H1 (cell line): ENCODE data around the gene SNRPD3. TPM values are rescaled to one million over a fixed set of nuclear protein-coding genes. Genes with fewer than 3 reads are reported as not detected.

Experiments
- CEBPB ChIP-seq: IDR thresholded peaks from 2 replicates; pipeline ENCODE4 v1.6.1; 2012; ENCODE audit warnings: low read depth, low read length
- CHD1 ChIP-seq: IDR thresholded peaks from 2 replicates; pipeline ENCODE4 v1.6.1; 2012; ENCODE audit warnings: low read depth, low read length, improper control_type of control experiment
- CHD2 ChIP-seq: IDR thresholded peaks from 2 replicates; pipeline ENCODE4 v1.6.1; 2012; ENCODE audit warnings: low read length, improper control_type of control experiment
- CREB1 ChIP-seq: IDR thresholded peaks from 2 replicates; pipeline ENCODE4 v1.6.1; 2012; ENCODE audit warnings: inconsistent platforms
- JUN ChIP-seq: IDR thresholded peaks from 2 replicates; pipeline ENCODE4 v1.6.1; 2011; ENCODE audit warnings: low read depth, mild to moderate bottlenecking, improper control_type of control experiment, low read length
- KDM1A ChIP-seq: fragments of 200-600, 300-600 bp; sonication (generic); IDR thresholded peaks from 2 replicates; pipeline ENCODE4 v1.7.1; 2016; ENCODE audit warnings: mild to moderate bottlenecking, low read length, borderline replicate concordance
- KDM5A ChIP-seq: fragments of 200-600 bp; IDR thresholded peaks from 2 replicates; pipeline ENCODE4 v1.7.1; 2012; ENCODE audit warnings: mild to moderate bottlenecking, low read length, inconsistent platforms, mixed read lengths
- MAFK ChIP-seq: IDR thresholded peaks from 2 replicates; pipeline ENCODE4 v1.6.1; 2012; ENCODE audit warnings: low read depth, mild to moderate bottlenecking, improper control_type of control experiment, low read length
- PHF8 ChIP-seq: fragments of 200-600 bp; sonication (generic); conservative IDR thresholded peaks from 2 replicates; pipeline ENCODE4 v1.7.1; 2012; ENCODE audit warnings: low read depth, mild to moderate bottlenecking, inconsistent platforms, low read length, moderate library complexity
- POLR2A ChIP-seq, 2 experiments: IDR thresholded peaks; 1 replicate in 1 of 2; 2 replicates in 1 of 2; pipeline ENCODE4 v1.6.1; 2011; ENCODE audit warnings: low read depth in 2 of 2, low read length in 2 of 2, mild to moderate bottlenecking in 2 of 2; ENCODE audit errors: control extremely low read depth in 1 of 2
- polyA plus RNA-seq, 7 experiments: library from polyadenylated mRNA; depleted of rRNA in 3 of 7; stranded (reverse) in 5 of 7; unstranded in 2 of 7; fragments of >200 nt in 5 of 7; fragments of 200-250 nt in 2 of 7; gene quantifications; 1 replicate in 5 of 7; 2 replicates in 1 of 7; 4 replicates in 1 of 7; pipeline versions ENCODE4 v1.2.1 to v1.2.3, GENCODE V29; 2011 to 2013; ENCODE audit warnings: missing spikeins in 2 of 7, mixed read lengths in 2 of 7
- total RNA-seq: library from RNA; stranded (reverse); fragmentation: NEBNext Ultra II Directional; extraction: Animal tissue kit (Norgen Biotek cat#: 25700); gene quantifications from 2 replicates; pipeline ENCODE4 v1.2.1, GENCODE V29; 2021
- TF ChIP-seq, protein P1 (sequence below), 3 experiments: IDR thresholded peaks; 1 replicate in 2 of 3; 2 replicates in 1 of 3; pipeline versions ENCODE4 v1.5.1 to v1.6.1; 2011; ENCODE audit warnings: low read length in 3 of 3, mild to moderate bottlenecking in 3 of 3, inconsistent platforms in 2 of 3, low read depth in 1 of 3, moderate library complexity in 1 of 3; ENCODE audit not compliant: insufficient read depth in 1 of 3; ENCODE audit errors: control extremely low read depth in 1 of 3

SNRPD3 gene
- total and polyA plus RNA-seq, 2 of the 8 experiments (the other 6 are each of a cell fraction or from before 2014, with no cell fraction given) = 200 to 455 TPM

DNA sequence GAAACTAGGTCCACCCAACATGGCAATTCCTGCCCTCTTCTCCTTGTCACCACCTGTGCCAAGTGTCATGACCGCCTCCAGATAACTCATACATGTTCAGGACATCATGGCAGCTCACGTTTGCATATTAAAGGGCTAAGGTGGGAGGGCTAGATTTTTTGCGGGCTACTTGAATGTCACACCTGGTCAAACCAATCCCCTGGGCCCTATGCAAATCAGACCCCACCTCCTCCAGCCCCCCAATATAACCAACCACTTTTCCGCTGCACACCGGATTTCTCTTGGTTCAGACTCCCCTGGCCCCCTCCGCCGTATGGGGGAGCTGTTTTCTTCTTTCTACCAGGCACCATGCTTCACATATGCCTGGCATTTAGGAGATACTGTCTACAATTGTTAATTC, 48.1 kb upstream of the SNRPD3 start (continued):
- TF ChIP-seq PHF8 = no peak
- TF ChIP-seq, protein P1, sequence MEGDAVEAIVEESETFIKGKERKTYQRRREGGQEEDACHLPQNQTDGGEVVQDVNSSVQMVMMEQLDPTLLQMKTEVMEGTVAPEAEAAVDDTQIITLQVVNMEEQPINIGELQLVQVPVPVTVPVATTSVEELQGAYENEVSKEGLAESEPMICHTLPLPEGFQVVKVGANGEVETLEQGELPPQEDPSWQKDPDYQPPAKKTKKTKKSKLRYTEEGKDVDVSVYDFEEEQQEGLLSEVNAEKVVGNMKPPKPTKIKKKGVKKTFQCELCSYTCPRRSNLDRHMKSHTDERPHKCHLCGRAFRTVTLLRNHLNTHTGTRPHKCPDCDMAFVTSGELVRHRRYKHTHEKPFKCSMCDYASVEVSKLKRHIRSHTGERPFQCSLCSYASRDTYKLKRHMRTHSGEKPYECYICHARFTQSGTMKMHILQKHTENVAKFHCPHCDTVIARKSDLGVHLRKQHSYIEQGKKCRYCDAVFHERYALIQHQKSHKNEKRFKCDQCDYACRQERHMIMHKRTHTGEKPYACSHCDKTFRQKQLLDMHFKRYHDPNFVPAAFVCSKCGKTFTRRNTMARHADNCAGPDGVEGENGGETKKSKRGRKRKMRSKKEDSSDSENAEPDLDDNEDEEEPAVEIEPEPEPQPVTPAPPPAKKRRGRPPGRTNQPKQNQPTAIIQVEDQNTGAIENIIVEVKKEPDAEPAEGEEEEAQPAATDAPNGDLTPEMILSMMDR (IDR thresholded peaks at IDR 0.05; ENCODE audit: control extremely low read depth in 1 of 3, insufficient read depth in 1 of 3, low read depth in 1 of 3, low read length in 3 of 3) = peak; percentile 41 to 57 (median 47)
- no peak for TF ChIP-seq MAFK
- no peak for TF ChIP-seq CHD2
- no peak for TF ChIP-seq KDM5A
- TF ChIP-seq POLR2A (IDR thresholded peaks at IDR 0.05; ENCODE audit: control extremely low read depth in 1 of 2, low read depth in 2 of 2, low read length in 2 of 2) = 0 out of 3 replicates have a peak, but pooled peaks of 1 of the 2 experiments have one; percentile 26
- no peak; the same call in 1 of the 2 replicates for TF ChIP-seq CREB1
- TF ChIP-seq JUN = no peak
- no peak for TF ChIP-seq CHD1
- no peak for TF ChIP-seq KDM1A
- TF ChIP-seq CEBPB = no peak
- TF ChIP-seq, all 59 proteins: peak for 6
